A673 (cell line): ENCODE measurements around the gene LHPP. TPM values are rescaled to one million over a fixed set of nuclear protein-coding genes. Genes with fewer than 3 reads are reported as not detected.

Source experiments
- BruUV-seq: library from RNA; stranded (reverse); fragments of 400-500 nt; replicated peaks from 2 replicates; lab custom pipeline; 2021; lab: Mats Ljungman, UMichigan
- CTCF ChIA-PET: fragments of 300-600 bp; sonication (Branson Sonifier 250); formaldehyde crosslinking; loops from one replicate; lab custom pipeline; 2022; ENCODE audit warnings: antibody characterized with exemption; lab: Charles Lee
- POLR2A ChIA-PET: fragments of 300-600 bp; sonication (Branson Sonifier 250); formaldehyde crosslinking; loops from one replicate; lab custom pipeline; 2022; ENCODE audit warnings: antibody characterized with exemption; ENCODE audit not compliant: low non-redundant PET; lab: Charles Lee
- DNase-seq: peaks from one replicate; pipeline ENCODE4 v3.0.0-alpha.2; 2015; ENCODE audit warnings: low spot score
- H3K27ac ChIP-seq: fragments of 200-600 bp; sonication (generic); 2 replicates; pipeline ENCODE4 v1.5.1; 2016; ENCODE audit warnings: mixed run types, low read depth, mild to moderate bottlenecking, mixed read lengths, antibody characterized with exemption, low read length; ENCODE audit not compliant: poor library complexity, severe bottlenecking
- H3K27me3 ChIP-seq: fragments of 200-600 bp; sonication (generic); replicated peaks from 2 replicates; pipeline ENCODE4 v1.6.1; 2017; ENCODE audit warnings: mixed run types, low read depth, mild to moderate bottlenecking, mixed read lengths, antibody characterized with exemption, low read length; ENCODE audit not compliant: insufficient read depth, poor library complexity
- H3K36me3 ChIP-seq: fragments of 200-600 bp; sonication (generic); 2 replicates; pipeline ENCODE4 v1.6.1; 2016; ENCODE audit warnings: mixed run types, mild to moderate bottlenecking, mixed read lengths, antibody characterized with exemption, low read length; ENCODE audit not compliant: insufficient read depth, poor library complexity, severe bottlenecking
- H3K4me1 ChIP-seq: fragments of 200-600 bp; sonication (generic); 2 replicates; pipeline ENCODE4 v1.6.1; 2017; ENCODE audit warnings: mixed run types, mild to moderate bottlenecking, mixed read lengths, antibody characterized with exemption, low read length; ENCODE audit not compliant: insufficient read depth, poor library complexity, severe bottlenecking
- H3K4me3 ChIP-seq: fragments of 200-600 bp; sonication (generic); 2 replicates; pipeline ENCODE4 v1.5.1; 2016; ENCODE audit warnings: low read depth, mixed run types, mild to moderate bottlenecking, mixed read lengths, low read length; ENCODE audit not compliant: poor library complexity, severe bottlenecking
- H3K9me3 ChIP-seq: fragments of 200-600 bp; sonication (generic); 2 replicates; pipeline ENCODE4 v1.6.1; 2016; ENCODE audit warnings: mixed run types, low read depth, mild to moderate bottlenecking, mixed read lengths, antibody characterized with exemption, low read length; ENCODE audit not compliant: poor library complexity, severe bottlenecking
- CTCF ChIP-seq: fragments of 300-800, 200-600 bp; sonication (generic); conservative IDR thresholded peaks from 2 replicates; pipeline ENCODE4 v1.5.1; 2017; ENCODE audit warnings: low read depth, mild to moderate bottlenecking, antibody characterized with exemption, low read length, moderate library complexity, mixed read lengths
- EZH2 ChIP-seq: fragments of 200-600 bp; sonication (generic); IDR thresholded peaks from 2 replicates; pipeline ENCODE4 v1.6.1; 2017; ENCODE audit warnings: borderline replicate concordance, low read depth, mild to moderate bottlenecking, mixed read lengths, antibody characterized with exemption, low read length; ENCODE audit not compliant: poor library complexity, severe bottlenecking
- intact Hi-C: fragments of 100-400 bp; cut with micrococcal nuclease; formaldehyde crosslinking; loops from one replicate; pipeline ENCODE4 v1.10.0; 2022; ENCODE audit not compliant: unreplicated experiment
- total RNA-seq: library from RNA; stranded (reverse); gene quantifications from 2 replicates; pipeline ENCODE4 v1.2.3, GENCODE V29; 2021

The LHPP gene
- total RNA-seq, 1 experiment from 2014 or later, result 2.3 TPM

- no peak overlapping the region for H3K27ac ChIP-seq
- ChIA-PET POLR2A (no interaction called here), CTCF (no interaction called here)
- H3K36me3 ChIP-seq, result no peaks in the 10 kb centered on the region
- H3K9me3 ChIP-seq, result peaks cover 5% of the 10 kb centered on the region
- intact Hi-C loops, result no loop called here
- DNase-seq, result no peak
- H3K4me3 ChIP-seq, result no peak overlapping the region
- no peak for TF ChIP-seq CTCF
- no peak for TF ChIP-seq EZH2
- H3K4me1 ChIP-seq, result no peaks in the 10 kb centered on the region
- no TSS peak for BruUV-seq
- H3K27me3 ChIP-seq, result no peaks in the 10 kb centered on the region
Observed at GRCh38 chr10:124500757-124501156, 39.1 kb downstream of the LHPP start.

GRCh38 chr10:124504711-124505110, 43.1 kb downstream of the LHPP start:
- CTCF ChIA-PET, result no interaction called here
- DNase-seq, result no peak

GRCh38 chr10:124505279-124505678, 43.7 kb downstream of the LHPP start:
- ChIA-PET POLR2A (no interaction called here), CTCF (no interaction called here)
- no peak for TF ChIP-seq CTCF
- no peak for TF ChIP-seq EZH2
- Histone ChIP-seq H3K9me3 (peaks cover 5% of the 10 kb centered on the region), H3K27me3 (no peaks in the 10 kb centered on the region), H3K27ac (no peak overlapping the region), H3K4me1 (no peaks in the 10 kb centered on the region), H3K4me3 (no peak overlapping the region), H3K36me3 (no peaks in the 10 kb centered on the region)
- BruUV-seq, result no TSS peak
- no peak for DNase-seq
- intact Hi-C loops, result no loop called here

More at GRCh38 chr10:124504711-124505110, 43.1 kb downstream of the LHPP start:
- no peaks in the 10 kb centered on the region for H3K4me1 ChIP-seq
- no peaks in the 10 kb centered on the region for H3K27me3 ChIP-seq
- H3K4me3 ChIP-seq, result no peak overlapping the region
- H3K9me3 ChIP-seq, result peaks cover 5% of the 10 kb centered on the region
- POLR2A ChIA-PET, result no interaction called here
- BruUV-seq, result no TSS peak
- TF ChIP-seq CTCF (no peak), EZH2 (no peak)
- intact Hi-C loops, result no loop called here
- no peaks in the 10 kb centered on the region for H3K36me3 ChIP-seq
- no peak overlapping the region for H3K27ac ChIP-seq
